Measurements from ENCODE around the gene PRKN.

PRKN gene

DNA sequence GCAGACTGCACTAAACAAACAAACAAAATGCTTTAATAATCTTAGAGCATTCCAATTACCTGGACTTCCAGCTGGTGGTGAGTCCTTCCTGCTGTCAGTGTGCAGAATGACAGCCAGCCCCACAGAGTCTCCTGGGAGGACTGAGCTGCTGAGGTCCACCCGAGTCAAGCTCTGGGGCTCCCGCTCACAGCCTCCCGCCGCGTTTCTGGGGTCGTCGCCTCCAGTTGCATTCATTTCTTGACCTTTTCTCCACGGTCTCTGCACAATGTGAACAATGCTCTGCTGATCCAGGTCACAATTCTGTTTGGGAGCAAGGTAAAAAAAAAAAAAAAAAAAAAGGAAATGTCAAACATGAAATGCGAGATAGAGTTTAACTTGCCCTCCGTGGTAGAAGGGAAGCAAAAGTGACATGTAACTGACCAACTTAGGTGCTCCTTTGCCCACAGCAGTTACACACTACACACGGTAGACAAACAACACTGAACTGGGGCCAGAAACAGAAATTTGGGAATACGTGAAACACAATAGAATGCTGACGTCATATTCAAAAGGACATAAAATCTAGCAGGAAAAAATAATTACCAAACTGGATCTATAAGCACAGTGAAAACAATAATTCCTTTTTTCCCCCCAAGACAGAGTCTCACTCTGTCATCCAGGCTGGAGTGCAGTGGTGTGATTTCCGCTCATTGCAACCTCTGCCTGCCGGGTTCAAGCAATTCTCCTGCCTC lies 464.9 kb downstream of the PRKN start:
- DNase-seq (no peak), ATAC-seq (ENCODE audit: insufficient read depth, low read depth) (no peak)
- Histone ChIP-seq H3K4me1 (ENCODE audit: insufficient read depth, low read length) (no peaks in the 10 kb centered on the region), H3K4me3 (ENCODE audit: low read depth in 1 of 2, low read length in 2 of 2) (no peak overlapping the region), H3K4me2 (ENCODE audit: insufficient read depth, low read length) (no peak overlapping the region), H3K27me3 (ENCODE audit: insufficient read depth, low read length, poor library complexity) (no peaks in the 10 kb centered on the region), H3K9me3 (ENCODE audit: insufficient read depth, low read length, severe bottlenecking) (no peaks in the 10 kb centered on the region), H4K20me1 (ENCODE audit: insufficient read depth, low read length) (no peaks in the 10 kb centered on the region), H3K27ac (ENCODE audit: low read length) (no peak overlapping the region), H3K36me3 (ENCODE audit: insufficient read depth, low read length) (no peaks in the 10 kb centered on the region), H2AFZ (ENCODE audit: low read depth, low read length) (no peak overlapping the region), H3K79me2 (ENCODE audit: insufficient read depth, low read length) (no peaks in the 10 kb centered on the region), H3K9ac (ENCODE audit: low read depth, low read length) (no peak overlapping the region)
- no peak for TF ChIP-seq EZH2 (IDR thresholded peaks at IDR 0.05; ENCODE audit: borderline replicate concordance, low read depth, low read length, severe bottlenecking)
- TF ChIP-seq, protein P1, sequence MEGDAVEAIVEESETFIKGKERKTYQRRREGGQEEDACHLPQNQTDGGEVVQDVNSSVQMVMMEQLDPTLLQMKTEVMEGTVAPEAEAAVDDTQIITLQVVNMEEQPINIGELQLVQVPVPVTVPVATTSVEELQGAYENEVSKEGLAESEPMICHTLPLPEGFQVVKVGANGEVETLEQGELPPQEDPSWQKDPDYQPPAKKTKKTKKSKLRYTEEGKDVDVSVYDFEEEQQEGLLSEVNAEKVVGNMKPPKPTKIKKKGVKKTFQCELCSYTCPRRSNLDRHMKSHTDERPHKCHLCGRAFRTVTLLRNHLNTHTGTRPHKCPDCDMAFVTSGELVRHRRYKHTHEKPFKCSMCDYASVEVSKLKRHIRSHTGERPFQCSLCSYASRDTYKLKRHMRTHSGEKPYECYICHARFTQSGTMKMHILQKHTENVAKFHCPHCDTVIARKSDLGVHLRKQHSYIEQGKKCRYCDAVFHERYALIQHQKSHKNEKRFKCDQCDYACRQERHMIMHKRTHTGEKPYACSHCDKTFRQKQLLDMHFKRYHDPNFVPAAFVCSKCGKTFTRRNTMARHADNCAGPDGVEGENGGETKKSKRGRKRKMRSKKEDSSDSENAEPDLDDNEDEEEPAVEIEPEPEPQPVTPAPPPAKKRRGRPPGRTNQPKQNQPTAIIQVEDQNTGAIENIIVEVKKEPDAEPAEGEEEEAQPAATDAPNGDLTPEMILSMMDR (IDR thresholded peaks at IDR 0.05; ENCODE audit: borderline replicate concordance, extremely low read depth, low read length, poor library complexity, severe bottlenecking) = no peak

DNA sequence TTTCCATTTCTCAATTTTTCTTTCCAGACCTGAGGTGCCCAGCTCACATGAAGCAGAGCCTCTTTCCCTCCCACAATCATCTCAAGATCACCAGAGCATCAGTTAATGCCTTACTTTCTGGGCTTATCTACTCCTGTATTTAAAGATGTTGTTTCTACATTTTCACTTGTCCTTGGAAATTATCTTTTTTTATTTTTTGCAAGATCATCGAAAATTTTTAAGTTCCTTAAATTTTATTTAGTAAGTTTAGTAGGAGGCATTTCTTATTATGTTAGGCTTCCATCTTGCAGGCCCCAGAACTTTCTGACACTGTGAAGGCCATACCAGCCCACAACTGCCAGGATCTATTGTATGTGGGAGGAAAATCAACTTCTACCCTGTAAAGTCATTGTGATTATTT lies 466.0 kb downstream of the PRKN start:
- Histone ChIP-seq H3K9ac (ENCODE audit: low read depth, low read length) (no peak overlapping the region), H3K27me3 (ENCODE audit: insufficient read depth, low read length, poor library complexity) (no peaks in the 10 kb centered on the region), H3K79me2 (ENCODE audit: insufficient read depth, low read length) (no peaks in the 10 kb centered on the region), H3K9me3 (ENCODE audit: insufficient read depth, low read length, severe bottlenecking) (no peaks in the 10 kb centered on the region), H3K36me3 (ENCODE audit: insufficient read depth, low read length) (no peaks in the 10 kb centered on the region), H3K4me1 (ENCODE audit: insufficient read depth, low read length) (no peaks in the 10 kb centered on the region), H3K4me3 (ENCODE audit: low read depth in 1 of 2, low read length in 2 of 2) (no peak overlapping the region), H2AFZ (ENCODE audit: low read depth, low read length) (no peak overlapping the region), H3K27ac (ENCODE audit: low read length) (no peak overlapping the region), H3K4me2 (ENCODE audit: insufficient read depth, low read length) (no peak overlapping the region), H4K20me1 (ENCODE audit: insufficient read depth, low read length) (no peaks in the 10 kb centered on the region)
- no peak for TF ChIP-seq EZH2 (IDR thresholded peaks at IDR 0.05; ENCODE audit: borderline replicate concordance, low read depth, low read length, severe bottlenecking)
- TF ChIP-seq, protein P1 (IDR thresholded peaks at IDR 0.05; ENCODE audit: borderline replicate concordance, extremely low read depth, low read length, poor library complexity, severe bottlenecking) = no peak
- ATAC-seq (ENCODE audit: insufficient read depth, low read depth) = no peak
- DNase-seq = no peak

- Histone ChIP-seq H3K27me3 (ENCODE audit: insufficient read depth, low read length, poor library complexity) (no peaks in the 10 kb centered on the region), H2AFZ (ENCODE audit: low read depth, low read length) (no peak overlapping the region), H3K4me1 (ENCODE audit: insufficient read depth, low read length) (no peaks in the 10 kb centered on the region), H3K9ac (ENCODE audit: low read depth, low read length) (no peak overlapping the region), H3K4me2 (ENCODE audit: insufficient read depth, low read length) (no peak overlapping the region), H3K4me3 (ENCODE audit: low read depth in 1 of 2, low read length in 2 of 2) (no peak overlapping the region), H3K79me2 (ENCODE audit: insufficient read depth, low read length) (no peaks in the 10 kb centered on the region), H3K9me3 (ENCODE audit: insufficient read depth, low read length, severe bottlenecking) (no peaks in the 10 kb centered on the region), H3K36me3 (ENCODE audit: insufficient read depth, low read length) (no peaks in the 10 kb centered on the region), H3K27ac (ENCODE audit: low read length) (no peak overlapping the region), H4K20me1 (ENCODE audit: insufficient read depth, low read length) (no peaks in the 10 kb centered on the region)
- TF ChIP-seq, protein P1 (IDR thresholded peaks at IDR 0.05; ENCODE audit: borderline replicate concordance, extremely low read depth, low read length, poor library complexity, severe bottlenecking) = no peak
- no peak for TF ChIP-seq EZH2 (IDR thresholded peaks at IDR 0.05; ENCODE audit: borderline replicate concordance, low read depth, low read length, severe bottlenecking)
- DNase-seq = no peak
- ATAC-seq (ENCODE audit: insufficient read depth, low read depth) = no peak
These were observed 467.5 kb downstream of the PRKN start for GRCh38 chr6:162260027-162260426.

Data from DND-41 (cell line).